HG03039 (cell line): ENCODE data around the gene RORC.

ENCODE experiments used
- ATAC-seq: cut with Tn5 transposase; IDR thresholded peaks from one replicate; pipeline ENCODE4 v1.9.1; 2021; ENCODE audit warnings: mild to moderate bottlenecking, moderate library complexity; ENCODE audit not compliant: unreplicated experiment

The RORC gene

DNA sequence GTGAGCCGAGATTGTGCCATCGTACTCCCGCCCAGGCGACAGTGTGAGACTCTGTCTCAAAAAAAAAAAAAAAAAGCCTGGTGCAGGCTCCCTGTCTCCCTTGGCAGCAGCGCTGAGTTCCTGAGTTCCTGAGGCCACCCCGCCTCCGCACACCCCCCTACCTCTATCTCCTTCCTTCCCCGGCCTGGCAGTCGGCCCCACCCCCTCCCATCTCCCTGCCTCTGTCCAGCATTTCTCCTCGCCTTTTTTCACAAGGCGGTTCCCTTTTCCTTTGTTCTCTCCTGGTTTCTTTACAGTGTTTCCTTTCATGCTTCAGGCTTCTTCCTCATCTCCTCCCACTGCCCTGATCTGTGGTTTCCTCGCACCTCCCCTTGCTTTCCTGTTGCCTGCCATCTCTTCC is 2.7 kb downstream of the RORC start:
- no peak for ATAC-seq

DNA sequence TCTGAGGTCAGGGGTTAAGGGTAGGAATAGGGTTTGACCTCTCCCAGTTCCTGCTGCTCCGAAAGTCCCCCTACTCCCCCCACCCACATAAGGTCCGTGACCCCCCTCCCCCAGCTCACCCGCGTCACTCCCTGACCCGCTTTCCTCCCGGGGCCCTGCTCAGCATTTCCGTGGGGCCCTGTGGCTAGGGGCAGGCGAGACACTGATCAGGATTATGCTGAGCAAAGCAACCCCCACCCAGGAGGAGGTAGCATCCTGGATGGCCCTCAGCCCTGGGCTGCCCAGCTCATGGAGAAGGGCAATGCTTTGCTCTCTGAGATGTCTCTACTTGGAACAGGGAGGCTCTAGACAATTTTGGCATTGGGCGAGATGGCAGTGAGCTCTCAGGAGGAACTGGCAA is 3.7 kb downstream of the RORC start:
- no peak for ATAC-seq

DNA sequence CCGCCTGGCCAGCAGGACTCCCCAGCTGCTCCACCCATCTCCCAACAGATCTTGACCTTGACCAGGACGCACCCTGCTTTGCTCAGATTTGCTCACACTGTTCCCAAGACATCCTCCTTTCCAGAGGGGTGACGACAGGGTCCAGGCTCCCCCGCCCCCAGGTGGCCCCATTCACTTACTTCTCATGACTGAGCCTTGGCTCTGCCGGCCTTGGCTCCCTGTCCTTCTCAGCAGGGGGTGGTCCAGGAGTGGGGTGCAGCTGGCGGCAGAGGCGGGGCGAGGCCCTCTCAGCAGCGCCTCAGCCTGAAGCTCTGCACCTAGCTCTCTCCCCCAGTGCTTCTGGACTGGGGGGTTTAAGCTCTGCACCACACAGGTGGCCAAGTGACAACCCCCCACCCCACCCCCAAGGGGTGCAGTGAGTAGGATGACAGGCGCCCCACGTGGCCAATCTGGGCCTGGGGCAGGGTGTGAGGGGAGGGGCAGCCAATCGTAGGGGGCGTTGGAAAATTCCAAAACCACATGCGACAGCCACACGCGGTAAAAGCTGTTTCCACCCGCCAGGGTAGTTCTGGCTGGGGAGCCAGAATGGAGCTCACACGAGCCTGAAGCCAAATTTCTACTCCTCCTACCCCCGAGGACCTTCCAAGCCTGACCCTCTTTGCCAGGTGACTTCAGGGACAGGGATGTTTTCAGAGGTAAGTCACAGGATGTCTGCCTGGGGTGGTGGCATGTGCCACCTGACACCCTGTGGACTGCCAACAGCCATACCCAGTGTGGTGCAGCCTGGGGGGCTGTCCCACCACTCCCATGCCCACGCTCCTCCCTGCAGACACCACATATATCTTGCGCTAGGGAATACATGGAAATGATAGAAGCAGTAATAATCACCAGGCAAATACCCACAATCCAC is 5.6 kb downstream of the RORC start:
- ATAC-seq, result no peak

DNA sequence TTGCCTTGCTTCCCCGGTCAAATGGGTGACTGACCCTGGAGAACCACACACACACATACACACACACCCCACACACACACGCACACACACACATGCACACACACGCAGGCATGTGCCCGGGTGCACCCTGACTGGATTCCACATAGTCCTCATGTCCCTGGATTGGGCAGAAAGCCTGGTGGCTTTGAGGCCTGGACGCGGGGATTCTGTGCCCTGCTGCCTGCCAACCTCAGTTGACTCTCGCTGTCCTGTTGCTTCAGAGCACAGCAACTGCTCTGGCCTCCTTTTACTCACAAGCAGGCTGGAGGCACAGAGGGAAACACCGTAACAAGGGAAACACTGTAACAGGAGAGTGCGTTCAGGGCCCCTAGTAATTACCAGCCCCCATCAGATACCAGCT is 6.4 kb downstream of the RORC start:
- no peak for ATAC-seq

DNA sequence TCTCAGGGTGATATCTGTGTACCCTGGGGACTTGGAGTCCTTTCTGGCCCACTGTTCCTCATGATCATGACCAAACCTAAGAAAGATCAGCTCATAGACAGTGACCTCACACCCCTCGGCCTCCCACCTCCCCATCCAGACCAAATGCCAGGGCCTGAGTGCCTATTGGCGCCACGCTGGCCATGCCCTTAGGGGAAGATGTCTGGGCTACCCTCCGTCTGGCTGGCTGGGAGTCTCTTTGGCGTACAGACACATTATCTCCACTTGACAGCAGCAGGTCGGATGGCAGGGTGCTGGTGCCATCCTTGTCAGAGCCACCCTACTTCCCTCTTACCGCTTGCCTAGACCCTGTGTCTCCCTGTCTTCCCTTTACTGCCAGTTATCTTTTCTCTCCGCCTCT is 8.4 kb downstream of the RORC start:
- no peak for ATAC-seq

DNA sequence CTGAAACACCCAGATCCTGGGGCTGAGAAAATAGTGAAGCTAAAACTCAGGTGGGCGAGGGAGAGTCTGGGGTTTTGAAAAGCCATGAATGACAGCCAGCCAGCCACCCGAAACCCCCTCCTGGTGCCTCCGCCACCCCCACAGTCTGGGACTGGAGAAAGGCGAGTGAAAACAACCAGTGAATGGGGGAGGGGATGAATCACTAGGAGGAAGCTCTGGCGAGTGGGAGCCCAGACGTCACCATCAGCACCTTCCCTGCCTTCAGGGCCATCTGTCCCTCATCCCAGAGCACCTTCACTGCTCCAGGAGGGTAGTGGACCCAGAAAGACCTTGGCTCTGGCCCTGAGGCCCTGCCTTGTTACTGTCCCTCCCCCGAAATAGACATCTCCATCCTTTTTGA is 9.2 kb downstream of the RORC start:
- ATAC-seq, result no peak

DNA sequence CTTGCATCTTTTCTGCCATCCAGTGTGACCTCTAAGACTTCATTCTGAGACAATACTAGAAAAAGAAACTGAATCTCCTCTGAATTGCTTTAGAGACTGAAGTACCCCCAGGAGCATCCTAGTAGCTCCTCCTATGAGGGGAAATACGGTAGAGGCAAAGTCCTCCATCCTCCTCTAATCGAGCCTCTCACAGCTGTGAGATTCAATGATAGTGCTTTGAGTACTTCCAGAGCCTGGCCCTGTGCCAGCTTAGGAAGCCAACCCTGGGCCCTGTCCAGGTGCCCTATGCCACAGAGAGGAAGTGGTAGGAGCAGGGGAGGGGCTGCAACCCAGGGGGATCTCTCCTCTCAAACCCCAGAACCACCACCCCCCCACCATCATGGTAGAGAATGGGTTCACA is 10.7 kb downstream of the RORC start:
- ATAC-seq, result no peak

DNA sequence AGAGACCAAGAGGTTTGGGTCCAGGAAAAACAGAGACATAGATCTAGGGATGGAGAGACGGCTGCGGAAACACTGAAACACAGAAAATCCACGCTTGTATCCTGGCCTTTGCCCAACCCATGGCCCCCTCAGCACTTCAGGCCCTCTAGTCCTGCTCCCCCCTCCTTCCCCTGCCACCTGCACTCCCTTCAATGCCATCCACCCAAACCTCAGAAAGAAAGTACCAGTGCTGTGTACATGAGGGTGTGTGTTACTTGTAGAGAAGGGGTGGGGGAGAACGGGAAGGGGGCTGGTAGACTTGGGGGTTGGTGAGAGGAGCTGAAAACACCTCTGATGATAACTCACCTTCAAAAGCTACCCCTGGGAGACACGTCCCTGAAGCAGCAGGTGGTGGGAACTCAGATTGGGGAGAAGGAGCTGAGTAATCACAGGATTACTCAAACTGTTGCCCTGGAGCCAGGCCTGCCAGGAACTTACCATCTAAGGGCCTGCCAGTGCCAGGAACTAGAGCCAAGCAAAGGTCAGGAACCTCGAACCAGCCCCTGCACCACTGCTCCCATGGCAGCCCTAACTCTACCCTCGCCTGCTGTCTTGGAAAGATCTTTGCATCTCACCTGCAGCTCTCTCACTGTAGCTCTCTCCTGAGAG is 11.5 kb downstream of the RORC start:
- ATAC-seq, result no peak

DNA sequence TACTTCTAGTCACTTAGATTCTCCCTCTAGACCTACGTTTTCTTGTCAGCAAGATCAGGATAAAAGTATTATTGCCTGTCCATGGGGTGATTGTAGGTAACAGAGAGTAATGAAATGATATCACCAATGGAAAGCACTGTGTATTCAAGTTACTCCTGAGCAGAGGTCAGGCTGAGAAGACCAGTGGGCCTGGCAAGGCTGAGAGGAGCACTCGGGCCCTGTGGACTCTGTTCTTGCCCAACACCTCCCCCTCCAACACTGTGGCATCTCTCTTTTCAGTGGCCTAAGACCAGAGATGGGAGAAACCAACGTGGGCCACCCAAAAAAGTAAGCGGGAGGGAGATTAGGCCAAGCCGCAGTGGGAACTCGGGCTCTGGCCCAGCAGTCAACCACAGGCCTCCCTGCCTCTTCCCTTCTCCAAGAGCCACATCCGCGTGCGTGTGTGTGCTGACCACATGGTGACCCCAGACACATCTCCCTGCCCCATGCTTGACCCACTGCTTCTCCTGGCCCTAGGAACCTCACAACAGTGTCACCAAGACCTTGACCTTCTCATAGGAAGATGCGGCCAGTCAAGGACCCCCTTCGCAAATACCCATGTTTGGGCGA is 12.3 kb downstream of the RORC start:
- no peak for ATAC-seq

DNA sequence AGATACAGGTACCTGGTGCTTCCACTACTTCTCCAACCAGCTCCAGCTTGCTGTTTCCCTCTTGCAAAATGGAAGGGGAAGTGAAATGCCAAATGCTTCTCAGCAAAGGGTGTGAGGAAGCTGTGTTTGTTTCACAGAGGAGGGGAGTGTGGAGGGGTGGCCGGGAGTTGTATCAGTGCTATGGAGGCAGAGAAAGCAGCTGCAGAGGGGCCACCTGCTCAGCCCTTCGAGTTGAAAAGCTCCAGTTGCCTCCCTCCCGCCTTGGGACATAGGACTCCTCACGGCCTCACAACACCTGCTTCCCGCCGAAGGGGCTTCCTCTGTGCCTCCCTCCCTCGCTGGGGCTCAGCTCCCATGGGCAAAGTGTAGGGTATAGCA is 14.3 kb downstream of the RORC start:
- ATAC-seq, result no peak

DNA sequence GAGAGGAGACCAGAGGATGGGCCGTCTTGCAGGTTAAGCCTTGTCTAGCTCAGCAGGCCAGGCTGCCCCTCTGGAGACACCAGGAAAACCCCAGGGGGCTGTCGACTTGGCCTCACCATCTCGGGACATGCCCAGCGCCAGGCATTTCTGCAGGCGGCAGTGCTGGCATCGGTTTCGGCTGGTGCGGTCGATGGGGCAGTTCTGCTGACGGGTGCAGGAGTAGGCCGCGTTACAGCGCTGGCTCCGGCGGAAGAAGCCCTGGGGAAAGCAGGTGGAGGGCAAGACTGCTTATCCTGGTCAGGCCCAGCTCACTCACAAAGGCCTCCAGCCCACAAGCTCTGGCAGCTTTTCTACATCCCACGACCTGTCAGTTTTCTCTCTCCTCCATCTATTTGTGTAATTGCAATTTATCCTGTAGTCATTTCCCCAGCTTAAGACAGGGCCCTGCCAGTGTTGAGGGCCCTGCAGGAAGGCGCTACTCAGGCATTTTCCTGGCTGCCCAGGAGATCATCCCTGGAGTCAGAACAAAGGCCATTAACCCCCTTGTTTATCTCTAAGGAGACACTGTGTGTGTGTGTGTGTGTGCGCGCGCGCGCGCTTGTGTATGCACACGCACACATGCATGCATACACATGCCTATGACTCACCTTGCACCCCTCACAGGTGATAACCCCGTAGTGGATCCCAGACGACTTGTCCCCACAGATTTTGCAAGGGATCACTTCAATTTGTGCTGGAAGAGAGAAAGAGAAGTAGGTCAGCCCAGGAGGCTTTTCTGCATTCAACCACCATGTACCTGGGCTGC is 14.9 kb downstream of the RORC start:
- no peak for ATAC-seq

DNA sequence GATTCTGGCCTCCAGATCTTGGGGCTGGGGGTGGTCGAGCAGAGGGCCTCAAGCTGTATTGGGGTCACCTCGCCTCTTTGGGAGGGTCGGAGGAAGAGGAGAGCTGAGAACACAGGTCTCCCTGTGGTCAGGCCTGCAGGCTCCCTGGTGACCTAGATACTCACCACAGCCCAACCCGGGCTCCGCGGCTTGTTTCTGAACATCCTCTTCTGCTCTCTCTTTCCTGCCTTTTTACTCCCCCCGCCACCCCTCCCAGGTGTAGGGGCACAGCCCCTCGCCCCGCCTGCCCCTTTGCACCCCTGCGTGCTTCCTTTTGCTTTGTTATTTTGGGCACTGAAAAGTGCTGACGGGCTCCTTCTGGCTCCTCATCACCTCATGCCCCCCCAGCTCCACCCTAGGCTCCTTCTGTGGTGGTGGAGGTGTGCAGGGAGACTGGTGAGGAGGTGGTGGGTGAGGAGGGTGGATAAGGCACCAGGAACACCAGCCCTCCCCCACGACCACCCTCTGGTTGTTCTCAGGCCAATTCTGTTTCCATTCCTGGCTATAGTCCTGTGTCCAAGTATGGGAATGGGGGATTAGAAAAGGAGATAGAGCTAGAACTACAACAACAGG is 15.8 kb downstream of the RORC start:
- ATAC-seq, result no peak

DNA sequence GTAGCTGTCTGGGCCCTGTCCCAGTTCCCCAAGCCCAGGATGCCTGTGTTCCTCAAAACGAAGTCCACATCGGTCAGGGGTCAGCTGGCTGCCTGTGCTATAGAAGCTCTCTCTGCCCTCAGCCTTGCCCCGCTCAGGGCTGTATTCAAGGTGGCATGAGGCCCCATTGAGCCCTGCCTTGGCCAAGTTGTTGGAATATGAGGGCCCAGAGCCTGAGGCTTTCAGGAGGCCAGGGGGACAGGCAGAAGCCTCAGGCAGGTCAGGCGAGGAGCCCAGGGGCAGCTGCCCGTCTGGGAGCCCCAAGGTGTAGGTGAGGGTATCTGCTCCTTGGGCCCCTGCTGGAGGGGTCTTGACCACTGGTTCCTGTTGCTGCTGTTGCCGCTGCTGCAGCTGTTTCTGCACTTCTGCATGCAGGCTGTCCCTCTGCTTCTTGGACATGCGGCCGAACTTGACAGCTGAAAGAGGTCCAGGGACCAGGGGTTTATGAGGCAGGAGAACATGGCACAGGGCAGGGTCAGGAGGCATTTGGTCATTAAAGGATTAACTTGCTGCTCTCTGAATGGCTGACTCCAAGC is 16.5 kb downstream of the RORC start:
- no peak for ATAC-seq

DNA sequence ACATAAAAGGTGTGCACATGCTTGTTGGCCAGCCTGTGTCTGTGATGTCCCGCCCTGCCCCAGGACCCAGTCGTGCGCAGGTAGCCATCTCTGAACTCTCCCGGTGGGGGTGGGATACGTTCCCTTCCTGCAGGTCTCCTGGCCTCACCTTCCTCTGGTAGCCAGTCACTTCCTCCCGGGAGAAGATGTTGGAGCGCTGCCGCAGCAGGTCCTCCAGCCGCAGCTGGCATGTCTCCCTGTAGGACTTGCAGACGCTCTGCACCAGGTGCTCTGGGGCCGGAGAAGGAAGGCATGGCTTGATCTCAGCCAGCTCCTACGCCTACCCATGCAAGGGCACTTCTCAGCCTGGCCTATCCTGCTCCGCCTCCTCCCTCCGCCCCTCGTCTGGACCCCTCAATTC is 17.2 kb downstream of the RORC start:
- no peak for ATAC-seq

DNA sequence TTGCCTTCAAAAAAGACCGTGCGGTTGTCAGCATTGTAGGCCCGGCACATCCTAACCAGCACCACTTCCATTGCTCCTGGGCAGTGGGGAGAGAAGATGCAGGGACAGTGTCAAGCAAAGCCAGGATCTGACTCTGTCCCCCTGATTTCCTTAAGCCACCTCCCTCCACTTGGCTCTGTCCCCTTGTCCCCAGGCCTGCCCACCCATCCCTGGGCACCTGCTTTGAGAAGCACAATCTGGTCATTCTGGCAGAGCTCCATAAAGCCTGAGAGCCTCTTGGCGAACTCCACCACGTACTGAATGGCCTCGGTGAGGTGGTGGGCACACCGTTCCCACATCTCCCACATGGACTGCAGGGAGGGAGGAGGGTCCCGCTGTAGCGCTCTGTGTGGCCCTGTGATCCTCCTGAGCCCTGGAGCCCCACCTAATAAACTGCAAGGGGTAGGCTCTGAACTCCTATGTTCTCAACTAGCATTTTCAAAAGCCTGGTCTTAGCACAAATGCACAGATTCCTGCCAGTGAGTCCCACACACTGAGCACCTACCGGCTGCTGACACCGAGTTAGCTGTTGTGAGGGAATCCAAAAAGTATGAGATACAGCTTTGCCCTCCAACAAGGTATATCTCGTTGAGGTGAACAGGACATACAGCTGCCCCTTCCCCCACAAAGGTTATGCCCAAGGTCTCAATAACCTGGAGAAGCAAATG is 18.2 kb downstream of the RORC start:
- no peak for ATAC-seq

DNA sequence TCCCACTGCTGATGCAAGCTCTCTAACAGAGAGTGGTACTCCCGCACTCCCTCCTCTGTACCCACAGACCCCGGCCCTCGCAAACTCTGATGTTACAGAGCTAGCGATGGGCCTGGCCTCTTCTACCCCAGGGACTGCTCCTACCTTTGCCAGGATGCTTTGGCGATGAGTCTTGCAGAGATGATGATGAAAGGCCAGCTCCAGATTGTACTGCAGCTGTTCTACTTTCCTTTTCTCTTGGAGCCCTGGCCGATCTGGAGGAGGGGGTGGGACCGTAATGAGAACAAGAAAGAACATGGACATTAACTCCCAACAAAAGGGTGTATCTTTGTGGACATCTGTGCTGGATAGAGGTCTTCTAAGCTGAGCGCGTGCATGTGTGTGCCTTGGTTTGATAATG is 20.4 kb downstream of the RORC start:
- ATAC-seq, result no peak

DNA sequence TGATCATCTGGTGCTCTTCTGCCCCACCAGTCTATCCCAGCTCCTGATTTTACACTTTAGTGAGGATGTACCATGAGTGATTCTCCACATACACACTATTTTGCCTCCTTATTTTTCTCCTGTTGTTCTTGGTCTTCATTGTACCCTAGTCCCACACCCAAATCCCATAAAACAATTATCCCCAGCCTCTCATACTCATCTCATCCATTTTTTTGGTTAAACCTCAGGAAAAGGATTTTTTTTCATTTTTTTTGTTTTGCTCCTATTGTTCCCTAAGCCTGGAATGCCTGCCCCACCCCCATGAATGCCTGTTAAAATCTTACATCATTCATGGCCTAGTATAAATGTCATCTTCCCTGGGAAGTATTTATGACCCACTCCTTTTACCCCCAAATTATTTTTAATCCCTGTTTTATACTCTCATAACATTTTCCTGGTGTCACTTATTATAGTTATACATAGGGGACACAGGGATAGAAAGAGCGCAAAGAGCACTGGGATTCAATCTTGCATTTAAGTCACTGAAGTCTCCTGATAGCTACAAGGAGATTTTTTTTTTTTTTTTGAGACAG is 21.5 kb downstream of the RORC start:
- no peak for ATAC-seq

DNA sequence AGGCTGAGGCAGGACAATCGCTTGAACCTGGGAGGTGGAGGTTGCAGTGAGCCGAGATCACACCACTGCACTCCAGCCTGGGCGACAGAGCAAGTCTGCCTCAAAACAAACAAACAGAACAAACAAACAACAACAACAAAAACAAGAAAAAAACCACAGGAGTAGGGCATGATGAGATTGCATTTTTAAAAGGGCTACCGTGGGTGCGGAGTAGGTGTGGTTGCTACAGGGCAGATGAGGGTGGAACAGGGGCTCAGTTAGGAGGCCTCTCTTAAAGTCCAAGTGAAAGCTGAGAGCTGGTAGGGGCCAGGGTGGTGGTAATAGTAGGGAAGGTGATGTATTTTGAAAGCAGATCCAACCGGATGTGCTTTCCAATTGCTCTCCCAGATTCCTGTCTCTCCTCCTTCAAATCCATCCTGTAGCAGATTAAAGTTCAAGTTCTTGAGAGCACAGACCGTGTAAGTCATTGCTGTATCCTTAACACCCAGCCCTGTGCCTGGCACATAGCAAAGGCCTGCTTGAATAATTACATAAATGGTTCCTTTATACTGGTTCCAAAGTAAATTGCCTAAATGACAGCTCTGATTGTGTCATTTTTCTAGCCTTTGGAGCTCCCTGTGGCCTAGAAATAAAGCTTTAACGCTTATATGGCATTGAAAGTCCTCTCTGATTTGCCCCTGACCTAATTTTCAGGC is 22.2 kb downstream of the RORC start:
- ATAC-seq, result no peak

DNA sequence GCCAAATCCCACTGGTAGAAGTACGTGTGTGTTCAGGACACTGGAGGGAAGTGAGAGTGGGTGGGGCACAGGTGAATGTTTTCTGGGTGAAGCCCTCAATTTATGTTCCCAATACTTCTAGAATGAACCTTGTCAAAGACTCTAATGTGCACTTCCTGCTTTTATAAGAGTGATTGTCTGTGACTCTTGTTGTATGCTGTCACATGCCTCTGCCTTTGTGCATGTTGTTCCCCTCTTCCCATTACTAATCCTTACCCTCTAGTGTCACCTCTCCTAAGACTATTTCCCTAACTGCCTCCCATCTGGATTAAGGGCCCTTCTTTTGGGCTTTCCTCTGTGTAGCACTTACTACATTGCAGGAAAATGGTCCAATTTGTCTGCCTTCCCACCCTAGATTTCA is 23.8 kb downstream of the RORC start:
- ATAC-seq, result no peak
